GM15510 (cell line): ENCODE data around the gene PTPRG.

Source experiments
- POLR2A ChIP-seq: IDR thresholded peaks from 3 replicates; pipeline ENCODE4 v1.6.1; 2011; ENCODE audit warnings: borderline replicate concordance; ENCODE audit not compliant: insufficient read length; ENCODE audit errors: extremely low read depth

The PTPRG gene

DNA sequence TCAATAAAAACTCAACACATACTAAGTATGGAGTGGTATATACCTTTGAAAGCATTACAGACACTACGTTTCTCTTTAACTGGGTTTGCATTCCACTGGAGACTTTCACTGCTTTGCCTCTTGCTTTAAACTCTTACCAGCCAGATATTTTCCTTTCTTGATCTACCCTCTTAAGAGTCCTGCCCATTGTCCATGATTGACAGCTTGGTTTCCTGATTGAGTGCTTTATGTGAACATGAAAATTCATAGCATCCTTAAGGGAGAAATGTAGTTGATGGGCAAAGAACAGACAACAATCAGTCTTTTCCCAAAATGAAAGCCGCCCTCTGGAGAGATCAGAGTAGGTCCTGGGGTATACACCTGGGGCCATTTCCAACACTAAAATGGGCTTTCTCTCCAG, 78.6 kb downstream of the PTPRG start:
- no peak for TF ChIP-seq POLR2A

- no peak for TF ChIP-seq POLR2A
Measured at GRCh38 chr3:61645148-61645547, 83.8 kb downstream of the PTPRG start.

- TF ChIP-seq POLR2A, result no peak
Measured at GRCh38 chr3:61646360-61646759, 85.0 kb downstream of the PTPRG start.

DNA sequence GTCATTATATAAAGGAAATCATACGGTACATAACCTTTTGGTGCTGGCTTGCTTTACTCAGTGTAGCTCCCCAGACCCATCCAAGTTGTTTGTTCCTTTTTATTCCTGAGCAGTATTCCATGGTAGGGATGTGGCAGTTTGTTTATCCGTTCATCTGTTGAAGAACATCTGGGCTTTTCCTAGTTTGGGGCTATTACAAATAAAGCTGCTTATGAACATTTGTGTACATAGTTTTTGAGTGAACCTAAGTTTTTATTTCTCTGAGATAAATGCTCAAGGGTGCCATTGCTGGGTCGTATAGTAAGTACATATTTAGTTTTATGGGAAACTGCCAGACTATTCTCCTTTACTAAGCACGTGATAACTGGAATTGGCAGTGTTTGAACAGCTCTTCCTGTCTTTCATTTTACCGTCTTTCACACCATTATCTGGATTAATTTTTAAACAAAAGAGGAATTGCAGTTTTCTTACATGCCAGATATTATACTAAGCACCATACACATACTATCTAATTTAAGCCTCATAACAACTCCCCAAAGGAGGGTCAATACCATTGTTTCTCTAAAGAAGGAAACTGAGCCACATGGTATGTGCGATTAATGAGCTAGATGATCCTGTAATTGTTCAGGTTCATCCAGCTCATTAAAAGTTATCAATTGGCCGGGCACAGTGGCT, 85.6 kb downstream of the PTPRG start:
- no peak for TF ChIP-seq POLR2A

- no peak for TF ChIP-seq POLR2A
Measured at GRCh38 chr3:61648481-61648880, 87.1 kb downstream of the PTPRG start.

DNA sequence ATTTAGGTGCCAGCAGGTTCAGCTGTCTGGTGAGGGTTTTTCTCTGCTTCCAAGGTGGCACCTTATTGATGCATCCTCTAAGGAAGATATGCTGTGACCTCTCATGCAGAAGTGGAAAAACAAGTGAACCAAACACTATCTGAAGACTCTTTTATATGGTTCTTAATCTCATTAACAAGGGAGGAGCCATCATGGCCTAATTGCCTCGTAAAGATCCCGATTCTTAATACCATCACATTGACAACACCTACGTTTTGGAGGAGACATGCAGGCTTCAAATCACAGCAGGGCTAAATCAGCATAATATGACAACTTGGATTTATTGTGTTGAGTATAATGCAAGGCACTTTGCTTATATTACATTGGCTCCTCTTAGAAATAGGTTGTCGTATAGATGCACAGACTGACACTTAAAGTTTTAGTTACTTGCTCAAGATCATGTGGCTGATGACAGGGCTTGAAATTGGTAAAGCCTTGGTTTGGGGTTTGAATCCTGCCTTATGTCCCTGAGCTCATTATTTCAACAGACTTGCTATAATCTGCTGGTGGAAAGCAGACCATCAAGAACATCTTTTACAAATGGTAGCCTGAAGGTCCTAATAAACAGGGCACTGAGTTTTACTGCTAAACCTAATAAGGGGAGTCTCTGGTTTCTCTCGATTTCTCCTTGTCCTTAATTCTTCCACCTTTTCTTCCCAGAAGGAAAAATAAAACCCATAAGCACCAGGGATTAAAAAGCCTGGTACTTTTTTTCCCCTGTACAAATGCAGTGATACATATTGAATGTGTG, 88.2 kb downstream of the PTPRG start:
- TF ChIP-seq POLR2A, result no peak

DNA sequence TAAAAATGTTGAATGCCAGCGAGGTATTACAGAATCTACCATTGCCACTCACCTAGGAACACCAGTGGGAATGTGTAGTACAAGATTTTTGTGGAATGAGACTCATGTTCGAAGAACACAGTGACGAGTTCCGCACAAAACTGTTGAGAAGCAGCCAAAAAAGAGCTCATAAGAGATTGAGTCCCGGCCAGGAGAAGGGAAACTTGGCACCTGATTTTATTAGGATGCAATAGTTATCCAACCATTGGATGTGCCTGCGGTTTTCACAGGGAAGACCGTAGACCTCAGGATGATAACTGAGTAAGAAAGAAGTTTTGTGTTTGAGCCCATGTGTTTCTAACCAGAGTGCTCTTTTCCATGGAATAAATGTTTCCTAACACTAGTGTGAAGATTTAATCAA, 88.9 kb downstream of the PTPRG start:
- no peak for TF ChIP-seq POLR2A

GRCh38 chr3:61650719-61651410, 89.5 kb downstream of the PTPRG start:
- no peak for TF ChIP-seq POLR2A

GRCh38 chr3:61657689-61658088, 96.3 kb downstream of the PTPRG start:
- no peak for TF ChIP-seq POLR2A

GRCh38 chr3:61662861-61663260, 101.5 kb downstream of the PTPRG start:
- TF ChIP-seq POLR2A, result no peak

DNA sequence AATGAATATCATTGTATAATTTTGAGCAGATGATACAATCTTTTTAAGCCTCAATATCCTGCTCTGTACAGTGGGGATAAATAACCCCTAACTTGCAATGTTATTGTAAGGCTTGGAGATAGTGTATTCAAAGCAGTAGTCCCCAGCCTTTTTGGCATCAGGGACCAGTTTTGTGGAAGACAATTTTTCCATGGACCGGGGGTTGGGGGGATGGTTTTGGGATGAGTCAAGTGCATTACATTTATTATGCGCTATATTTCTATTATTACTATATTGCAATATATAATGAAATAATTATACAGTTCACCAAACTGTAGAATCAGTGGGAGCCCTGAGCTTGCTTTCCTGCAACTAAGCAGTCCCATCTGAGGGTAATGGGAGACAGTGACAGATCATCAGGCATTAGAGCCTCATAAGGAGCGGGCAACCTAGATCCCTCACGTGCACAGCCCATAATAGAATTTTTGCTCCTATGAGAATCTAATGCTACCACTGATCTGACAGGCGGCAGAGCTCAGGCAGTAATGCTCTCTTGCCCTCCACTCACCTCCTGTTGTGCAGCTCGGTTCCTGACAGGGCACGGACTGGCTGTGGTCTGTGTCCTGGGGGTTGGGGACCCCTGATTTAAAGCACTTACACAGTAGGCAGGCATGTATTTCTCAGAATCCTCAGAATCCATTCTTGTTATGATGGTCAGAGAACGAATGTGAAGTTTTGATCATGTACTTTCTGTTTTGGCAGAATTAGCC, 102.2 kb downstream of the PTPRG start:
- TF ChIP-seq POLR2A, result no peak

- no peak for TF ChIP-seq POLR2A
Measured at GRCh38 chr3:61664105-61664482, 102.7 kb downstream of the PTPRG start.

GRCh38 chr3:61665121-61665520, 103.8 kb downstream of the PTPRG start:
- TF ChIP-seq POLR2A, result no peak

DNA sequence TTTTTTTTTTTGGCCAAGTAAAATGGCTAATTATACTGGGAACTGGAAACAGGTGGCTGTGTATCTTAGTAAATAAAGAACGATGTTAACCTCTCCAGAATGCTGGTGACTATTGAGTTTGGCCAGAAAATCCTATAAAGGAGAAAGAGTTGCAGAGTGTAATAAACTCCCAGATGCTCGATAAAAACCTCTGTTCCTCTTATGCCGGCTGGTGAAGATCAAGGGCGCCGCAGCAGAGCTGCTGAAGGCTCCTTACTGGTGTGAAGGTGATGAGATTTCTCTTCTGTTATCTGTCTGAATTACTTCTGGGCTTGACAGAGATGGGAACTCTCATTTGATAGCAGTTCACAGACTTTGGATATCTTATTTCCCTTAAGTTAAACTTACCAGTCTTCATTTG, 104.6 kb downstream of the PTPRG start:
- no peak for TF ChIP-seq POLR2A
